Calu3 (cell line): ENCODE measurements around the gene EFNA3. TPM values are rescaled to one million over a fixed set of nuclear protein-coding genes. Genes with fewer than 3 reads are reported as not detected.
A peak's percentile ranks its signal among the peaks of the same experiment; 100 is the strongest.

ENCODE experiments used
- BruUV-seq: library from RNA; stranded (reverse); fragments of 400-500 nt; replicated peaks from 2 replicates; lab custom pipeline; 2021; lab: Mats Ljungman, UMichigan
- CTCF ChIA-PET: fragments of 300-600 bp; sonication (Branson Sonifier 250); formaldehyde crosslinking; loops from one replicate; lab custom pipeline; 2022; ENCODE audit warnings: antibody characterized with exemption; lab: Charles Lee
- DNase-seq: peaks from one replicate; pipeline ENCODE4 v3.0.0; 2022
- H3K27ac Mint-ChIP-seq: one replicate; pipeline ENCODE4 v1.8.0; 2022; ENCODE audit warnings: mixed read lengths; ENCODE audit not compliant: unreplicated experiment
- H3K27me3 Mint-ChIP-seq: one replicate; pipeline ENCODE4 v1.8.0; 2022; ENCODE audit warnings: mixed read lengths; ENCODE audit not compliant: unreplicated experiment
- H3K36me3 Mint-ChIP-seq: one replicate; pipeline ENCODE4 v1.8.0; 2022; ENCODE audit warnings: mild to moderate bottlenecking, moderate library complexity, mixed read lengths; ENCODE audit not compliant: insufficient read depth, unreplicated experiment
- H3K4me1 Mint-ChIP-seq: one replicate; pipeline ENCODE4 v1.8.0; 2022; ENCODE audit warnings: mild to moderate bottlenecking, low read depth, mixed read lengths; ENCODE audit not compliant: unreplicated experiment
- H3K4me3 Mint-ChIP-seq: one replicate; pipeline ENCODE4 v1.8.0; 2022; ENCODE audit warnings: mild to moderate bottlenecking, low read depth, moderate library complexity, mixed read lengths; ENCODE audit not compliant: unreplicated experiment
- H3K9me3 Mint-ChIP-seq: one replicate; pipeline ENCODE4 v1.8.0; 2022; ENCODE audit warnings: low read depth, mixed read lengths; ENCODE audit not compliant: unreplicated experiment
- intact Hi-C: fragments of 100-400 bp; cut with micrococcal nuclease; formaldehyde crosslinking; loops from one replicate; pipeline ENCODE4 v1.10.0; 2022; ENCODE audit not compliant: unreplicated experiment
- total RNA-seq: library from RNA; stranded (reverse); gene quantifications from 2 replicates; pipeline ENCODE4 v1.2.3, GENCODE V29; 2022
- TF ChIP-seq, protein P1 (sequence below): fragments of 200-600 bp; IDR thresholded peaks from one replicate; pipeline ENCODE4 v1.8.0; 2022; ENCODE audit warnings: antibody characterized with exemption; ENCODE audit not compliant: unreplicated experiment

Gene EFNA3
- total RNA-seq, 1 experiment from 2014 or later, result 1.7 TPM

DNA sequence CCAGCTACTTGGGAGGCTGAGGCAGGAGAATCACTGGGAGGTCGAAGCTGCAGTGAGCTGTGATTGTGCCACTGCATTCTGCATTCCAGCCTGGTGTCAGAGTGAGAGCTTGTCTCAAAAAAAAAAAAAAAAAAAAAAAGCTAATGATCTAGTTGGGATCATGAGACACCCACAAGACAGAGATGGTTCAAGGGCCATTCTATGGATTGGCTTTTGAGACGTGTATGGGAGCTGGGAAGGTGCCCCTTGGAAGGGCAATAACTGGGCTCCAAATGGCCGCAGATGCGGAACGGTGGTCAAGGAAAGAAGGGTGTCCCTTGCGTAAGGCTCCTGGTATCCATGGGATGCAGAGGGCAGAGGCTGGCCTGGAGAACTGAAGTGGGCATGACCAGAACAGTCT, 34.3 kb upstream of the EFNA3 start:
- intact Hi-C loops, result no loop called here
- Mint-ChIP-seq H3K27me3 (no peaks in the 10 kb centered on the region), H3K9me3 (no peaks in the 10 kb centered on the region), H3K27ac (no peak overlapping the region), H3K4me1 (peaks cover 27% of the 10 kb centered on the region), H3K36me3 (no peaks in the 10 kb centered on the region), H3K4me3 (no peak overlapping the region)
- no TSS peak for BruUV-seq
- no peak for DNase-seq
- TF ChIP-seq, protein P1, sequence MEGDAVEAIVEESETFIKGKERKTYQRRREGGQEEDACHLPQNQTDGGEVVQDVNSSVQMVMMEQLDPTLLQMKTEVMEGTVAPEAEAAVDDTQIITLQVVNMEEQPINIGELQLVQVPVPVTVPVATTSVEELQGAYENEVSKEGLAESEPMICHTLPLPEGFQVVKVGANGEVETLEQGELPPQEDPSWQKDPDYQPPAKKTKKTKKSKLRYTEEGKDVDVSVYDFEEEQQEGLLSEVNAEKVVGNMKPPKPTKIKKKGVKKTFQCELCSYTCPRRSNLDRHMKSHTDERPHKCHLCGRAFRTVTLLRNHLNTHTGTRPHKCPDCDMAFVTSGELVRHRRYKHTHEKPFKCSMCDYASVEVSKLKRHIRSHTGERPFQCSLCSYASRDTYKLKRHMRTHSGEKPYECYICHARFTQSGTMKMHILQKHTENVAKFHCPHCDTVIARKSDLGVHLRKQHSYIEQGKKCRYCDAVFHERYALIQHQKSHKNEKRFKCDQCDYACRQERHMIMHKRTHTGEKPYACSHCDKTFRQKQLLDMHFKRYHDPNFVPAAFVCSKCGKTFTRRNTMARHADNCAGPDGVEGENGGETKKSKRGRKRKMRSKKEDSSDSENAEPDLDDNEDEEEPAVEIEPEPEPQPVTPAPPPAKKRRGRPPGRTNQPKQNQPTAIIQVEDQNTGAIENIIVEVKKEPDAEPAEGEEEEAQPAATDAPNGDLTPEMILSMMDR, result no peak
- CTCF ChIA-PET, result interaction anchor here (0.6 to 3.3 kb wide), 14 partner anchors 8 to 306 kb away, joined by 3 to 26 read pairs (median 4); partner anchors contain the start of genes PBXIP1, PMVK and PYGO2

DNA sequence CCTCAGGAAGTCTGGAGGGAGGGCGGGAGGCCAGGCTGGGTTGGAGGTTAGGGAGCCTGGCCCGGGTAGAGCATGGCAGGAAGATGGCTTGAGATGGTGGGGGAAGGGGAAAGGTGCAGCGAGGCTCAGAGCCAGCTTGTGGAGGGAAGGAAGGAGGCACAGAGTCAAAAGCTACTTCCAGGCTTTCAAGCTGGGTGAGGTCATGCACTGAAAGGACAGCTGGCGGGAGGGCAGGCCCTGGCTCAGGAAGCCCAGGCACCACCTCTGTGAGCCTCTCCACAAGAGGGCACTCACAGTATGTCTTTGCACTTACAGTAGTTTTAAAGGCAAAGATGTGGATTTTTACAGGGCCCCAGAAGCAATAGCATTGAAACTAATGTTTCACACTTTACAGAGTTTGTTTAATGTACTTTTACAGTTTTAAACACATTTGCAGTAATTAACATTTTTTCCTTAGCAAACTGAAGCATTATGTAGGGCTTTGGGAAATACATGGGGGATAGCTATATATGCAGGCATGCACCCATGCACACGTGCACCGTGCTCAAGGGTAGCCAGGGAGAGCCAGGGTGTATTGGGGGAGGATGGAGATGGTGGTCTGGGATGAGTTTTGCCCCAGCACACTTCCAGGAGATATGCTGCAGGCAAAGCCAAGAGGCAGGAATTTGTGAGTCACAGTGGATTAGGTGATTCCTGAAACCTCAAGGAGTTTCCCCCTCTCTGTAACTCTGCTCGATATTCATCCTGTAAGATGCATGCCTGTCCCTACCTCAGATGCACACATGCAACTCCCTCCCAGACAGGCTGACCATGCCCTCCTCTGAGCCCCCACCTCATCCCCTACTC, 33.6 kb upstream of the EFNA3 start:
- Mint-ChIP-seq H3K36me3 (peaks cover 3% of the 10 kb centered on the region), H3K27me3 (no peaks in the 10 kb centered on the region), H3K9me3 (no peaks in the 10 kb centered on the region), H3K4me1 (peaks cover 34% of the 10 kb centered on the region), H3K27ac (no peak overlapping the region), H3K4me3 (no peak overlapping the region)
- DNase-seq, result peak; percentile 84
- BruUV-seq, result no TSS peak
- intact Hi-C loops, result loop anchor here (5.0 kb wide), 1 partner anchor 37 kb away; no protein-coding TSS in a partner anchor
- TF ChIP-seq, protein P1, result peak; percentile 49
- CTCF ChIA-PET, result interaction anchor here (0.5 to 3.3 kb wide), 17 partner anchors 8 to 307 kb away, joined by 3 to 26 read pairs (median 3); partner anchors contain the start of genes CLK2, KRTCAP2, PBXIP1 and PYGO2

DNA sequence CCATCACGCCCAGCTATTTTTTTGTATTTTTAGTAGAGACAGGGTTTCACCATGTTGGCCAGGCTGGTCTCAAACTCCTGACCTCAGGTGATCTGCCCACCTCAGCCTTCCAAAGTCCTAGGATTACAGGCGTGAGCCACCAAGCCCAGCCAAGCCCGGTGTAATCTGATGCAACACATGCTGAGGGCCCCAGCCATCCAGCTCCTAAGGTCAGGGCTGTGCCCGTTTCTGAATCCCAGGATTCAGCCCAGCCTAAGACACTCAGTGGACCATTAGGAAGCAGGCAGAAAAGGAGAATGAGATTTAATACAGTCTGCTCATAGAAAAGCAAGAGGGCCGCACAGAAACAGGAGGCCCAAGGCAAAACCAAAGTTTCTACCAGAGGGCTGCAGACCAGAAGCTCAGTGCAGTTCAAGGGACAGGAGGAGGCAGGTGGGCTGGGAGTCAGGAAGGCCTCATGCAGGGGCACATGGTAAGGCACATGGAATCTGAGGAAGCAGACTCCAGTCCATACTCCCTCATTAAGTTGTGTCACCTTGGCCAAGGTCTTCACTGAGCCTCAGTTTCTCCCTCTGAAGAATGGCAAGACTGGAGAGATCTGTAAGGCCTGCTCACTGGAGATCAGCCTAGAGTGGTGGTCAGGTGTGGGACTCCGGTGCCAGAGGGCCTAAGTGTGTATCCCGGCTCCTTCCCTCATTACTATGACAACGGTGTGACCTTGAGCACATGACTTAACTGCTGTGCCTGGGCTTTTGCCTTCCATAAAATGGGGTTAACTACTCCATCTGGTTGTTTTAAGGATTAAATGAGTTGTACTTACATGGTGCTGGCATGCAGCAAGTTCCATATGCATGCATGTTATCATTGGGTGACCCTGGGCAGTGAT, 29.9 kb upstream of the EFNA3 start:
- TF ChIP-seq, protein P1, result no peak
- Mint-ChIP-seq H3K4me3 (no peak overlapping the region), H3K4me1 (peaks cover 44% of the 10 kb centered on the region), H3K9me3 (no peaks in the 10 kb centered on the region), H3K27ac (no peak overlapping the region), H3K36me3 (peaks cover 29% of the 10 kb centered on the region), H3K27me3 (no peaks in the 10 kb centered on the region)
- CTCF ChIA-PET, result interaction anchor here (0.6 kb wide), 1 partner anchor 720 kb away, joined by 3 read pairs; no protein-coding TSS in a partner anchor
- intact Hi-C loops, result loop anchor here (5.0 kb wide), 1 partner anchor 34 kb away; no protein-coding TSS in a partner anchor
- no TSS peak for BruUV-seq
- DNase-seq, result no peak
